ENCODE results near the gene DNAH10.

DNAH10 gene

DNA sequence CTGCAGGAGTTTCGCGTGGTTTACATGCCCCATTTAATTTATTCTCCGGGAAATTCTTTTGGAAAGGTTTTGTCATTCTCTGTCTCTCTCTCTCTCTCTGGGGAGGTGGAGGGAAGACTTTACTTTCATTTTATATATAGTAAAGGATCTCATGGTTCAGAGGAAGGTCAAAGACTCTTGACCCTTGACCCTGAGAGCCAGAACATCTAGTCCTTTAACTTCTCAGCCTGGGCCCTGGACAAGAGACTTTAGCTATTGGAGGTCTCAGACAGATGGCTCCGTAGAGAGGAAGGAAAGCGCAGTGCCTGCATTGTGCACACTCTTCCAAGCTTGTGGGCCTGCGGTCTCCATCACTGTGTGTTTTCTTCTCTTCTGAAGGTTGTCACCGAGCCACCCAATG lies 166.8 kb downstream of the DNAH10 start:
- no peak overlapping the region for H3K4me3 ChIP-seq (ENCODE audit: low read depth, low read length)
- TF ChIP-seq, protein P1, sequence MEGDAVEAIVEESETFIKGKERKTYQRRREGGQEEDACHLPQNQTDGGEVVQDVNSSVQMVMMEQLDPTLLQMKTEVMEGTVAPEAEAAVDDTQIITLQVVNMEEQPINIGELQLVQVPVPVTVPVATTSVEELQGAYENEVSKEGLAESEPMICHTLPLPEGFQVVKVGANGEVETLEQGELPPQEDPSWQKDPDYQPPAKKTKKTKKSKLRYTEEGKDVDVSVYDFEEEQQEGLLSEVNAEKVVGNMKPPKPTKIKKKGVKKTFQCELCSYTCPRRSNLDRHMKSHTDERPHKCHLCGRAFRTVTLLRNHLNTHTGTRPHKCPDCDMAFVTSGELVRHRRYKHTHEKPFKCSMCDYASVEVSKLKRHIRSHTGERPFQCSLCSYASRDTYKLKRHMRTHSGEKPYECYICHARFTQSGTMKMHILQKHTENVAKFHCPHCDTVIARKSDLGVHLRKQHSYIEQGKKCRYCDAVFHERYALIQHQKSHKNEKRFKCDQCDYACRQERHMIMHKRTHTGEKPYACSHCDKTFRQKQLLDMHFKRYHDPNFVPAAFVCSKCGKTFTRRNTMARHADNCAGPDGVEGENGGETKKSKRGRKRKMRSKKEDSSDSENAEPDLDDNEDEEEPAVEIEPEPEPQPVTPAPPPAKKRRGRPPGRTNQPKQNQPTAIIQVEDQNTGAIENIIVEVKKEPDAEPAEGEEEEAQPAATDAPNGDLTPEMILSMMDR (IDR thresholded peaks at IDR 0.05; ENCODE audit: low read depth, low read length, missing control alignments): no peak
- DNase-seq (ENCODE audit: low read depth): no peak

DNA sequence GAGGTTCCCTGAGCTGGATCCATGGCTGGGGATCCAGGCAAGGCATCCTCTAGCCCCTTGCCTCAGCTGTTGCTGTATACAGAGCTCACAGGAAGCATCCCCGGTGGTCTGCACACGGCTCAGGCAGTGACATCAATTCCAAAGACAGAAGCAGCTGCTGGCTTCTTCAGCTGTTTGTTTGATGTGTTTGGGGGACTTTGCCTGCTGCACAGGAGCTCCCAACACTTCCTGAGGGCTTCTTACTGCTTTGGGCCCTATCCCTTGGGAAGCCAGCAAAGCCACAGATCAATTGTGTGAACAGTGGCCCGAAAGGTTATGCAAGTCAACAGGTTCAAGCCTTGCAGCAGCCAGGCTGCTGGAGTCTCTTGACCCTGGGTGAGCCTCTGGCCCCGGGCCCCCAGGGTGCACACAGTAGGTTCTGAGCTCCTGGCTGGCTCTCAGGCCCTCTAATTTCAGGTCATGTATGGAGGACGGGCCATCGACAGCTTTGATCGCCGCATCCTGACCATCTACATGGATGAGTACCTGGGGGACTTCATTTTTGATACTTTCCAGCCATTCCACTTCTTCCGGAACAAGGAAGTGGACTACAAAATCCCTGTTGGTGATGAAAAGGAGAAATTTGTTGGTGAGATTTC lies 168.0 kb downstream of the DNAH10 start:
- DNase-seq (ENCODE audit: low read depth): no peak
- TF ChIP-seq, protein P1 (IDR thresholded peaks at IDR 0.05; ENCODE audit: low read depth, low read length, missing control alignments): no peak
- H3K4me3 ChIP-seq (ENCODE audit: low read depth, low read length): no peak overlapping the region

DNA sequence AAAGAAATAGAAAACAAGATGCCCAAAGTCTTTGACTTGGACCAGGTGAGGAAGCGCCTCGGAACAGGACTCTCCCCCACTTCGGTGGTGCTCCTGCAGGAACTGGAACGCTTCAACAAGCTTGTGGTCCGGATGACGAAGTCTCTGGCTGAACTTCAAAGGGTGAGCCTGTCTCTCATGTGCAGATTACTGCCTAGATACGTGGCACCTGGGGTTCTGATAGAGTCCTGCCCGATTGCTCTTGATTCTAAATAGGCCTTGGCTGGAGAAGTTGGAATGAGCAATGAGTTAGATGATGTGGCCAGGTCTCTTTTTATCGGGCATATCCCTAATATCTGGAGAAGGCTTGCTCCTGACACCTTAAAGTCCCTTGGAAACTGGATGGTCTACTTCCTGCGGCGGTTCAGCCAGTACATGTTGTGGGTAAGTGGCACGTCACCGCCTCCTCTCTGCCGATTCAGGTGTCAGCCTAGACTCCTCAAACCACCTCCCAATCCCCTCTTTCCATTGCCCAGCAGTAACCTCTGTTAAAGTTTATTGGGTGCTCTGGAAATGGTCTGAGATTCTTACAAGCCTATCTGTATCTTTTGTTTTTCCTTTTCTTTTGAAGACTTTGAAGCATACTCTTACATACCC lies 169.7 kb downstream of the DNAH10 start:
- TF ChIP-seq, protein P1 (IDR thresholded peaks at IDR 0.05; ENCODE audit: low read depth, low read length, missing control alignments): no peak
- DNase-seq (ENCODE audit: low read depth): no peak
- no peak overlapping the region for H3K4me3 ChIP-seq (ENCODE audit: low read depth, low read length)

DNA sequence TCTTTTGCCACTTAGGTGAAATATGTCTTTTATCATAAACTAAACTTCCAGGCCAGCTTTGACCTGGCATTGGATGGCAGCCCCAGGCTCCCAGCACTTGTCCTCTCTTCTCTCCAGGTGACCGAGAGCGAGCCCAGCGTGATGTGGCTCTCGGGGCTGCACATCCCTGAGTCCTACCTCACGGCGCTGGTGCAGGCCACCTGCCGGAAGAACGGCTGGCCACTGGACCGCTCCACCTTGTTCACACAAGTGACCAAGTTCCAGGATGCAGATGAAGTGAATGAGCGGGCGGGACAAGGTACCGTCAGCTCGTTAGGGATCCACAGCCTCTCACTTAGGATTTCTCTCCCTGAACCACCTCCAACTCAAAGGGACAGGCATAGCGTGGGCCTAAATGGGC lies 171.1 kb downstream of the DNAH10 start:
- H3K4me3 ChIP-seq (ENCODE audit: low read depth, low read length): no peak overlapping the region
- TF ChIP-seq, protein P1 (IDR thresholded peaks at IDR 0.05; ENCODE audit: low read depth, low read length, missing control alignments): no peak
- no peak for DNase-seq (ENCODE audit: low read depth)

DNA sequence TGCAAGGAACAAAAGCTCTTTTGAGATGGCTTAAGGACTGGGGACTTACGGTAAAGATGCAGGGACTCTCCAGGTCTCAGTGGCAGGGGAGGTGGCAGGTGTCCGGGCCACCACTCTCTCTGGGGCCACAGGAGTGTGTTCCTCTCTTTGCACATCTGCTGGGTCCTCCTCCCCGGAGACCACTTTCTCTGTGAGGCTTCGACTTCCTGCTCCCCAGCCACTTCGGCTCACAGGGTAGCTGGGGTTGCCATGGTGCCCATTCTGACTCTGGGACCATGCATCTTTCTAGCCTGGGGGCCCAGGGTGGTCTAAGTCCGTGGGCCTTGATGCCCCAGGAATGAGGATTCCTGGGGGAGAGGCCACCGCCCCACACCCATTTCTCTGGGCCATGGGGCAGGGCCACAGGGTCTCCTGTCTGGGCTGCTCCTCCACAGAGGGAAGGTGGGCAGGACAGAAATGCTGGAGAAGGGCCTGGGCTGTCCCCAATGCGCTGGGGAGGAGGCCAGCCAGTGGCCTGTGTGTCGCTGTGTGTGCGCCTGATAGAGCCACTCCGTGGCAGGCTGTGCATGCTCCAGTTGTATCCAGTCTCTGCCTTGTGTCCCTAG lies 172.0 kb downstream of the DNAH10 start:
- no peak overlapping the region for H3K4me3 ChIP-seq (ENCODE audit: low read depth, low read length)
- DNase-seq (ENCODE audit: low read depth): no peak
- TF ChIP-seq, protein P1 (IDR thresholded peaks at IDR 0.05; ENCODE audit: low read depth, low read length, missing control alignments): no peak

DNA sequence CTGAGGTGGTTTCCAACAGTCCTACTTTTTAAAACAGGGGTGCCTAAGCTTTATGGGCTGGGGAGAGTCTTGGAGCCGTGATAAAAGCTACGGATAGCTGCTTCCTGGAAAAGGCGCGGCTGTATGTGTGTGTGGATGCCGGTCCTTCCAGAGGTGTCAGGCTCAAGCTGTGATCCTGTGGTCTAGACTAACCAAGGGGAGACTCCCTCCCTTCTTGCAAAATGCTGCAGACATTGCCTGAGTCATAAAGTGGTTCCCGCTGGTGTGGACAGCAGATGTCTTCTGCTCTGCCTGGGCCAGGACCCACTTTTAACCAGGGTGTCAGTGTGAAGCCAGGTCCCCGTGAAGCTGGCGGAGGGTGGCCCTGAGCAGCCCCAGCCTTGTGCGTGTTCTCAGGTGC lies 172.7 kb downstream of the DNAH10 start:
- TF ChIP-seq, protein P1 (IDR thresholded peaks at IDR 0.05; ENCODE audit: low read depth, low read length, missing control alignments): no peak
- DNase-seq (ENCODE audit: low read depth): no peak
- H3K4me3 ChIP-seq (ENCODE audit: low read depth, low read length): no peak overlapping the region

All from GM12864 (cell line).